GM19467 (cell line): ENCODE results near the gene SYNDIG1L.

Experiments used
- ATAC-seq: cut with Tn5 transposase; IDR thresholded peaks from one replicate; pipeline ENCODE4 v1.9.1; 2021; ENCODE audit warnings: mild to moderate bottlenecking, moderate library complexity; ENCODE audit not compliant: unreplicated experiment

SYNDIG1L gene

GRCh38 chr14:74364271-74364880, 61.6 kb downstream of the SYNDIG1L start:
- ATAC-seq, result no peak

GRCh38 chr14:74362361-74362915, 63.6 kb downstream of the SYNDIG1L start:
- no peak for ATAC-seq

- ATAC-seq, result no peak
These were observed 65.8 kb downstream of the SYNDIG1L start for GRCh38 chr14:74360163-74360562.

DNA sequence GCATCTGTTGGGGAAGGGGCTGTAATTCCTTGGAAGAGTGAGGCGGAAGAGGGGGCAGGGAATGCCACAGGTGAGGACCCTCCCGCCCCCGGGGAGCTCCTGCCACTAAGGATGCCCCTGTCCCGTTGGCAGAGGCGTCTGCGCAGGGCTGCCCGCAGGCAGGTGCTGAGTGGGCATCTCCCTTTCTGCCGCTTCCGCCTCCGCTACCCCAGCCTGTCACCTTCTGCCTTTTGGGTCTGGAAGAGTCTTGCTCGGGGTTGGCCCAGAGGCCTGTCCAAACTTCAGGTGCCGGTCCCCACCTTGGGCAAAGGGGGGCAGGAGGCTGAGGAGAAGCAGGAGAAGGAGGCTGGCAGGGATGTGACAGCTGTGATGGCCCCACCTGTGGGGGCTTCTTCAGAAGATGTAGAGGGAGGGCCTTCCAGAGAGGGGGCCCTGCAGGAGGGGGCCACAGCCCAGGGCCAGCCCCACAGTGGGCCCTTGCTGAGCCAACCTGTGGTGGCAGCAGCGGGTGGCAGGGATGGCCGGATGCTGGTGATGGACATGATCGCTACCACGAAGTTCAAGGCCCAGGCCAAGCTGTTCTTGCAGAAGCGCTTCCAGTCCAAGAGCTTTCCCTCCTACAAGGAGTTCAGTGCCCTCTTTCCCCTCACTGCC, 67.7 kb downstream of the SYNDIG1L start:
- ATAC-seq, result no peak

DNA sequence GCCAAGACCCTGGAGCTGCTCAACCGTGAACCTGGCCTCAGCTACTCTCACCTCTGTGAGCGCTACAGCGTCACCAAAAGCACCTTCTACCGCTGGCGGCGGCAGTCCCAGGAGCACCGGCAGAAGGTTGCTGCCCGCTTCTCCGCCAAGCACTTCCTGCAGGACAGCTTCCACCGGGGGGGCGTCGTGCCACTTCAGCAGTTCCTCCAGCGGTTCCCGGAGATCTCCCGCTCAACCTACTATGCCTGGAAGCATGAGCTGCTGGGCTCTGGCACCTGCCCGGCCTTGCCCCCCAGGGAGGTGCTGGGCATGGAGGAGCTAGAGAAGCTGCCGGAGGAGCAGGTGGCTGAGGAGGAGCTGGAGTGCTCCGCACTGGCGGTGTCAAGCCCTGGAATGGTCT, 68.4 kb downstream of the SYNDIG1L start:
- no peak for ATAC-seq

- no peak for ATAC-seq
These were observed 69.0 kb downstream of the SYNDIG1L start for GRCh38 chr14:74356892-74357575.
